IMR-90 (cell line): ENCODE data around the gene SCARF1. TPM values are rescaled to one million over a fixed set of nuclear protein-coding genes. Genes with fewer than 3 reads are reported as not detected.
"Not testable (repeated sequence)": the region's sequence is repeated elsewhere in the genome, so short reads cannot be mapped to it uniquely, and the experiment has no call there.

Experiments used
- ATAC-seq: fragments of 200-7000 bp; cut with Tn5 transposase; 2 replicates; pipeline ENCODE4 v1.9.1; 2020; ENCODE audit warnings: low read depth, mild to moderate bottlenecking, moderate library complexity
- BruUV-seq: library from RNA; stranded (reverse); fragments of 400-500 nt; replicated peaks from 2 replicates; lab custom pipeline; 2021; lab: Mats Ljungman, UMichigan
- CTCF ChIA-PET: fragments of 300-600 bp; formaldehyde crosslinking; extraction: SDS; loops from one replicate; lab custom pipeline; 2021; ENCODE audit warnings: antibody characterized with exemption; lab: Yijun Ruan, JAX
- POLR2A ChIA-PET: fragments of 300-600 bp; sonication (Branson Sonifier 250); formaldehyde crosslinking; loops from one replicate; lab custom pipeline; 2022; ENCODE audit warnings: antibody characterized with exemption; ENCODE audit not compliant: unreplicated experiment; lab: Charles Lee
- DNase-seq: peaks from one replicate; pipeline ENCODE4 v3.0.0; 2013
- H2AFZ ChIP-seq: replicated peaks from 2 replicates; pipeline ENCODE3; 2013; ENCODE audit warnings: low read length, mild to moderate bottlenecking; ENCODE audit not compliant: poor library complexity
- H2AK5ac ChIP-seq: 2 replicates; pipeline ENCODE4 v1.6.1; 2013; ENCODE audit warnings: low read depth, low read length, inconsistent platforms
- H2AK9ac ChIP-seq: replicated peaks from 2 replicates; pipeline ENCODE3; 2013; ENCODE audit warnings: mild to moderate bottlenecking, low read depth, low read length, moderate library complexity; ENCODE audit not compliant: poor library complexity
- H2BK120ac ChIP-seq: 2 replicates; pipeline ENCODE4 v1.6.1; 2013; ENCODE audit warnings: low read depth, low read length, inconsistent platforms
- H2BK15ac ChIP-seq: 3 replicates; pipeline ENCODE4 v1.6.1; 2013; ENCODE audit warnings: low read depth, low read length, inconsistent platforms
- H2BK20ac ChIP-seq: 2 replicates; pipeline ENCODE4 v1.6.1; 2013; ENCODE audit warnings: low read depth, mild to moderate bottlenecking, inconsistent platforms, low read length, moderate library complexity
- H2BK5ac ChIP-seq: 2 replicates; pipeline ENCODE4 v1.6.1; 2013; ENCODE audit warnings: mild to moderate bottlenecking, low read depth, low read length, inconsistent platforms; ENCODE audit not compliant: poor library complexity, severe bottlenecking
- H3K14ac ChIP-seq: replicated peaks from 2 replicates; pipeline ENCODE4 v1.6.1; 2013; ENCODE audit warnings: low read depth, low read length, inconsistent platforms
- H3K18ac ChIP-seq: 2 replicates; pipeline ENCODE4 v1.6.1; 2013; ENCODE audit warnings: low read depth, low read length, control low read depth
- H3K23ac ChIP-seq: 2 replicates; pipeline ENCODE4 v1.6.1; 2013; ENCODE audit warnings: low read depth, low read length, inconsistent platforms
- H3K27ac ChIP-seq: 2 replicates; pipeline ENCODE4 v1.5.1; 2013; ENCODE audit warnings: mild to moderate bottlenecking, control low read depth, low read length; ENCODE audit not compliant: insufficient read depth
- H3K27me3 ChIP-seq: 2 replicates; pipeline ENCODE4 v1.6.1; 2013; ENCODE audit warnings: low read length; ENCODE audit not compliant: control insufficient read depth, insufficient read depth
- H3K36me3 ChIP-seq: 2 replicates; pipeline ENCODE4 v1.6.1; 2013; ENCODE audit warnings: low read length, mixed read lengths; ENCODE audit not compliant: control insufficient read depth, insufficient read depth
- H3K4ac ChIP-seq: 2 replicates; pipeline ENCODE4 v1.6.1; 2013; ENCODE audit warnings: low read depth, low read length, inconsistent platforms
- H3K4me1 ChIP-seq: 2 replicates; pipeline ENCODE4 v1.6.1; 2013; ENCODE audit warnings: low read length, mixed read lengths; ENCODE audit not compliant: control insufficient read depth, insufficient read depth
- H3K4me2 ChIP-seq: 2 replicates; pipeline ENCODE4 v1.6.1; 2013; ENCODE audit warnings: low read depth, mild to moderate bottlenecking, control low read depth, low read length, moderate library complexity
- H3K4me3 ChIP-seq: 2 replicates; pipeline ENCODE4 v1.5.1; 2013; ENCODE audit warnings: low read depth, mild to moderate bottlenecking, control low read depth, low read length, moderate library complexity; ENCODE audit not compliant: insufficient read depth
- H3K56ac ChIP-seq: 2 replicates; pipeline ENCODE4 v1.6.1; 2013; ENCODE audit warnings: low read length, inconsistent platforms; ENCODE audit not compliant: insufficient read depth; ENCODE audit errors: extremely low read depth
- H3K79me1 ChIP-seq, 2 experiments: 2 replicates each; pipeline ENCODE4 v1.6.1; 2013; ENCODE audit warnings: low read length in 2 of 2, inconsistent platforms in 1 of 2, low read depth in 1 of 2
- H3K9ac ChIP-seq: 2 replicates; pipeline ENCODE4 v1.6.1; 2013; ENCODE audit warnings: low read depth, low read length, control low read depth
- H3K9me1 ChIP-seq: 2 replicates; pipeline ENCODE4 v1.6.1; 2013; ENCODE audit warnings: low read length, inconsistent platforms; ENCODE audit not compliant: insufficient read depth
- H3K9me3 ChIP-seq: 2 replicates; pipeline ENCODE4 v1.6.1; 2013; ENCODE audit warnings: low read length; ENCODE audit not compliant: control insufficient read depth, insufficient read depth
- H4K20me1 ChIP-seq: 2 replicates; pipeline ENCODE4 v1.6.1; 2013; ENCODE audit warnings: low read length, inconsistent platforms; ENCODE audit not compliant: insufficient read depth
- H4K5ac ChIP-seq: 2 replicates; pipeline ENCODE4 v1.6.1; 2013; ENCODE audit warnings: mild to moderate bottlenecking, low read depth, low read length, control low read depth
- H4K8ac ChIP-seq, 2 experiments: 2 replicates each; pipeline ENCODE4 v1.6.1; 2013; ENCODE audit warnings: low read depth in 2 of 2, low read length in 2 of 2, control low read depth in 1 of 2, inconsistent platforms in 1 of 2
- H4K91ac ChIP-seq: 2 replicates; pipeline ENCODE4 v1.6.1; 2013; ENCODE audit warnings: low read depth, low read length, inconsistent platforms; ENCODE audit not compliant: insufficient read depth
- BHLHE40 ChIP-seq: fragments of 150-350 bp; IDR thresholded peaks from 2 replicates; pipeline ENCODE4 v1.6.1; 2016; ENCODE audit warnings: mild to moderate bottlenecking, low read depth, low read length
- CEBPB ChIP-seq: IDR thresholded peaks from 2 replicates; pipeline ENCODE4 v1.6.1; 2012; ENCODE audit warnings: low read depth, low read length, improper control_type of control experiment
- MAFK ChIP-seq: IDR thresholded peaks from 2 replicates; pipeline ENCODE4 v1.6.1; 2012; ENCODE audit warnings: low read depth, low read length, improper control_type of control experiment
- RAD21 ChIP-seq: IDR thresholded peaks from 2 replicates; pipeline ENCODE4 v1.6.1; 2012; ENCODE audit warnings: low read length, improper control_type of control experiment
- RCOR1 ChIP-seq: IDR thresholded peaks from 2 replicates; pipeline ENCODE4 v1.6.1; 2012; ENCODE audit warnings: mild to moderate bottlenecking, low read length, improper control_type of control experiment; ENCODE audit not compliant: insufficient replicate concordance
- SMC3 ChIP-seq: fragments of 150-350 bp; IDR thresholded peaks from 2 replicates; pipeline ENCODE4 v1.6.1; 2016; ENCODE audit warnings: low read depth, mild to moderate bottlenecking, antibody characterized with exemption, low read length, moderate library complexity
- WGBS, 2 experiments: methylation state at CpG; one replicate each; pipeline versions ENCODE4 v1.1.5 to v1.1.7; 2013; ENCODE audit warnings: missing lambda C conversion rate in 2 of 2; ENCODE audit not compliant: insufficient read length in 1 of 2; ENCODE audit errors: extremely low coverage in 2 of 2; 5-methylcytosine and 5-hydroxymethylcytosine counted together
- dilution Hi-C: fragments of 300-500 bp; cut with HindIII; formaldehyde crosslinking; loops from one replicate; pipeline ENCODE4 v1.14.3; 2018; ENCODE audit warnings: low sequenced_read_pairs; ENCODE audit not compliant: unreplicated experiment
- in situ Hi-C: fragments of 300-500 bp; cut with MboI; formaldehyde crosslinking; loops from 3 replicates; pipeline ENCODE4 v1.14.3; 2019; ENCODE audit warnings: low sequenced_read_pairs, inconsistent platforms, mixed read lengths
- intact Hi-C: fragments of 100-400 bp; cut with micrococcal nuclease; formaldehyde crosslinking; loops from 2 replicates; pipeline ENCODE4 v1.10.0; 2022
- polyA plus RNA-seq, 3 experiments: library from polyadenylated mRNA; depleted of rRNA; stranded (reverse); fragments of >200 nt; gene quantifications; 2 replicates each; pipeline ENCODE4 v1.2.3, GENCODE V29; 2012; ENCODE audit warnings: low replicate concordance in 1 of 3
- total RNA-seq: library from RNA; depleted of rRNA; stranded (reverse); fragments of >200 nt; gene quantifications from 2 replicates; pipeline ENCODE4 v1.2.3, GENCODE V29; 2012
- TF ChIP-seq, protein P1 (sequence below): fragments of 150-350 bp; IDR thresholded peaks from 2 replicates; pipeline ENCODE4 v1.6.1; 2016; ENCODE audit warnings: low read depth, mild to moderate bottlenecking, low read length, moderate library complexity, borderline replicate concordance

SCARF1 gene
- total and polyA plus RNA-seq, 2 of the 4 experiments (the other 2 are of a cell fraction) = 0.18 to 0.43 TPM

DNA sequence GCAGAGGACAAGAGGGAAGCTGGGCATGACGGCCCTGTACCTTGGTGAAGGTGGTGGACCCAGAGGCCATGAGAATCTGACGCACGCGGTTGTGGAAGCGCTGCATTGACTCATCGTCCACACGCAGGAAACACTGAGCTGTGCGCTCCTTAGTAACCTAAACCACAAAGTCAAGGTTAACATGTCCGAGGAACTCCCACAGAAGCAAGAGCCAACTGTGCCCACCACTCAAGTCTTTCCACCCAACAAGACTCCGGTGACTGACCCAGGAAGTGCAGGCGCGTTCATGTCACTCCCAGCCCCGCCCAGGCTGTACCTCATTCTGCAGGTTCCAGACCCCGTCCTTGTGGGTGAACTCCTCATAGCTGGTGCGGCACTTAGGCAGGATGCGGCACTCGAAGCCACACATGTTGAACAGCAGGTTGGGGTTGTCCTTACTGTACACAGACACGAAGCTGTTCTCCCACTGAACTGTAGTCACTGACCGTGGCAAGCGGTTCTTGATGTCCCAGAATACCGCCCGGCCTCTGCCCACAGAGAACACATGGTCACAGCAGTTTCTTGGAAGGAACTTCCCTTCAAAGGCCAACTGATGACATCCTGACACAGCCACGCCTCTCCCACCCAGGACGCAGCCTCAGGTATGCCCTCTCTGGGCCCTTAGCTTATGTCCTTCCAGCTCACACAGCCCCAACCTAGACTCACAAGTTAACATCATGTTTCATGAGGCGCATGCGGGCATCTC is 27.7 kb upstream of the SCARF1 start:
- Histone ChIP-seq H4K8ac (no peak overlapping the region), H2AK9ac (peak overlapping the region; percentile 1), H3K9ac (no peak overlapping the region), H3K9me3 (no peaks in the 10 kb centered on the region), H2BK120ac (no peak overlapping the region), H3K9me1 (no peaks in the 10 kb centered on the region), H3K27ac (no peak overlapping the region; the same call in 1 of the 2 replicates), H3K27me3 (no peaks in the 10 kb centered on the region), H4K91ac (no peak overlapping the region), H2AFZ (no peak overlapping the region), H3K4ac (no peak overlapping the region), H3K4me2 (no peak overlapping the region), H3K56ac (no peak overlapping the region), H2AK5ac (no peak overlapping the region), H2BK15ac (no peak overlapping the region), H3K14ac (no peak overlapping the region), H3K18ac (no peak overlapping the region), H2BK20ac (no peak overlapping the region), H3K79me1 (peaks cover 37 to 51% of the 10 kb centered on the region in 2 experiments), H4K20me1 (peaks cover 14% of the 10 kb centered on the region), H3K4me1 (peaks cover 3% of the 10 kb centered on the region; the same call in 1 of the 2 replicates), H4K5ac (no peak overlapping the region), H3K23ac (no peak overlapping the region), H3K36me3 (peaks cover 71% of the 10 kb centered on the region), H2BK5ac (no peak overlapping the region), H3K4me3 (no peak overlapping the region)
- intact Hi-C loops (no loop called here), dilution Hi-C loops (no loop called here), in situ Hi-C loops (no loop called here)
- TF ChIP-seq, protein P1, sequence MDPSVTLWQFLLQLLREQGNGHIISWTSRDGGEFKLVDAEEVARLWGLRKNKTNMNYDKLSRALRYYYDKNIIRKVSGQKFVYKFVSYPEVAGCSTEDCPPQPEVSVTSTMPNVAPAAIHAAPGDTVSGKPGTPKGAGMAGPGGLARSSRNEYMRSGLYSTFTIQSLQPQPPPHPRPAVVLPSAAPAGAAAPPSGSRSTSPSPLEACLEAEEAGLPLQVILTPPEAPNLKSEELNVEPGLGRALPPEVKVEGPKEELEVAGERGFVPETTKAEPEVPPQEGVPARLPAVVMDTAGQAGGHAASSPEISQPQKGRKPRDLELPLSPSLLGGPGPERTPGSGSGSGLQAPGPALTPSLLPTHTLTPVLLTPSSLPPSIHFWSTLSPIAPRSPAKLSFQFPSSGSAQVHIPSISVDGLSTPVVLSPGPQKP = no peak
- no peak for TF ChIP-seq CEBPB
- no peak for TF ChIP-seq RCOR1
- no peak for TF ChIP-seq RAD21
- no peak for TF ChIP-seq SMC3
- no peak for TF ChIP-seq BHLHE40
- no peak for TF ChIP-seq MAFK
- no peak for DNase-seq
- POLR2A ChIA-PET = no interaction called here
- WGBS, 2 experiments = 92% methylated on average over 15 of the region's 26 CpGs; no CpG with 5 or more reads in 1 of the 2 experiments
- CTCF ChIA-PET = interaction anchor here (1.0 kb wide), 1 partner anchor 110 kb away, joined by 3 read pairs; no protein-coding TSS in a partner anchor
- TSS peak; percentile 18 for BruUV-seq
- ATAC-seq = no peak

DNA sequence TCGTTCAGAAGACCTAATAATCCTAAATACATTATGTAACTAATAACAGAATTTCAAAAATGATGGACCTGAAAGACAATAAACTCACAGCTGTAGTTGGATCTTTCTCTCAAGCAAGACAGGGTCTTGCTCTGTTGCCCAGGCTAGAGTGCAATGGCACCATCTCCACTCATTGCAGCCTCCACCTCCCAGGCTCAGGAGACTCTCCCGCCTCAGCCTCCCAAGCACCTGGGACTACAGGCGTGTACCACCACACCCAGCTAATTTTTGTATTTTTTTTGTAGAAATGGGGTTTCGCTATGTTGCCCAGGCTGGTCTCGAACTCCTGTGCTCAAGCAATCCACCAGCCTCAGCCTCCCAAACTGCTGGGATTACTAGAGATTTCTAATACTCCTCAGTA is 18.4 kb upstream of the SCARF1 start:
- H2BK5ac ChIP-seq, H3K4me1 ChIP-seq, H3K18ac ChIP-seq, H3K9me1 ChIP-seq, H3K23ac ChIP-seq, H3K4me2 ChIP-seq, dilution Hi-C loops, H2BK15ac ChIP-seq, POLR2A ChIA-PET, ATAC-seq, H4K20me1 ChIP-seq, H3K14ac ChIP-seq, H3K4ac ChIP-seq, in situ Hi-C loops, CTCF ChIA-PET, H2BK120ac ChIP-seq, H2BK20ac ChIP-seq, H4K8ac ChIP-seq, H3K27me3 ChIP-seq, BruUV-seq, H2AK9ac ChIP-seq, H3K4me3 ChIP-seq, H2AK5ac ChIP-seq, DNase-seq, H4K91ac ChIP-seq, H3K9ac ChIP-seq, H3K9me3 ChIP-seq, H3K56ac ChIP-seq, H4K5ac ChIP-seq, H3K27ac ChIP-seq, intact Hi-C loops, H2AFZ ChIP-seq: not testable (repeated sequence)
- Histone ChIP-seq H3K36me3 (peaks cover 62% of the 10 kb centered on the region), H3K79me1 (peaks cover 21 to 62% of the 10 kb centered on the region in 2 experiments)
- WGBS, 2 experiments = 100% methylated on average over 1 of the region's 5 CpGs; no CpG with 5 or more reads in 1 of the 2 experiments
